TTC549 (cell line): ENCODE results near the gene GALNT14.

Experiments
- FAIRE-seq: peaks from 2 replicates; lab custom pipeline; 2012; peaks lifted over from hg19 to GRCh38; lab: Jason Lieb, UNC

The GALNT14 gene

DNA sequence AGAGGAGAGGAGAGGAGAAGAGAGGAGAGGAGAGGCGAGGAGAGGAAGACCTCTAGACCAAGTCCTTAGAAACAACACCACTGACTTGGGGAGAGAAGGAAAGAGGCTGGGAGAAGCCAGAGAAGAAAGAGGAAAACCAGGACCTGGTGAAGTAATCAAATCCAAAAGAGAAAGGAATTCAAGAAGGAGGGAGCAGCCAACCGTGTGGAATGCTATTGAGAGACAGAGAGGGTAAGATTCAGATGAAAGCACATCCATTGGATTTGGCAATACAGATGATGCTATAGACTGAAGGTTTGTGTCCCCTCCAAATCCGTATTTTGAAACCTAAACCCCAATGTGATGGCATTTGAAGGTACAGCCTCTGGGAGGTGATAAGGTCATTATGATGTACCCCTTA, 50.7 kb downstream of the GALNT14 start:
- FAIRE-seq: no peak

DNA sequence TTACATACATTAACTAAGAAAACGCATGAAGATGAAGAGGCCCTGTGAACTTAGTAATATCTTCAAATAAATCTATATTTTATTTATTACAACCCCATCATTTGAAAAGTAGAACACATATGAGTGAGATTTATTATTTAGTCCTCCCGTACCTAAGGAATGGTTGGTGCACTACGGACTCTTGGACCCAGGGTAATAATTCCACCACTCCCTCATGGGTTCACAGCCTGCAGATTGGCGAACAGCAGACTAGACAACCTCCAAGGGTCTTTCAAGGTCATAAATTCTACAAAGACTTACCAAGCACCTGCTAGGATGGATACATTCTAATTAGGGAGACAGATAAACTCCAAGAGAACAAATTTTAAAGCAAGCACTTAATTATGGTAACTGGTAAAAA, 51.6 kb downstream of the GALNT14 start:
- FAIRE-seq: no peak

DNA sequence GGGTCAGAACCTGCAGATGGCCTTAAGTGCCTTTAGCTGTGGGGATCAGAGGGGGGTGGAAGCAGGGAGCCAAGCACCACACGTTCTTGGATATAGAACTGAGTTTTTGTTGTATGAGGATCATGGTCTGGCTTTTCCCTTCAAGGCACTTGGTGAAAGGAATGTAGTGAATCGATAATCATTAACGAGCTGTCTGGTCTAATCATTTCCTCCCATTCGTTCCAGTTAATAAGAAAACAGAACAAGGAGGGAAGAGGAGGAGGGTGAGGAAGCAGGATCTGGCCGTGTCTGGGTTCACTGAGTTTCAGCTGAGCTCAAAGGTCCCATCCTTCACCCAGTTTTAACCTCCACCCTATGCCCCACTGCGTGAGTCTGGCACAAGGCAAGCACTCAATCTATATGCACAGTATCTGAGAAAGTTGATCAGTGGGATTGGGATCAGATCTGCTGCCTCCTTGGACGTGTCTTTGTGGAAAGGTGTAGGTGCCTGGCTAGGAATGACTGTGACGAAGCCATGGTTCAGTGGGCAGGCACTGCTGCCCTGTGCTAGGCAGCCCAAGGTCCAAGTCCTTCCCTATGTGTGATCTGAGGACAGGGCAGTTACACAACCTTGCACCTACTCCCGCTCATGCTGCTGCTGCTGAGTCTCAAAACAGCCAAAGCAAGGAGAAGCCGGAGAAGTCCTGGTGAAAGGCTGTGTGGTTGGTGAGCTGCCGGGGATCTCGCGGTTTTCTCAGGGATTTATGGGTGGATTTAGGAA, 54.8 kb downstream of the GALNT14 start:
- no peak for FAIRE-seq

DNA sequence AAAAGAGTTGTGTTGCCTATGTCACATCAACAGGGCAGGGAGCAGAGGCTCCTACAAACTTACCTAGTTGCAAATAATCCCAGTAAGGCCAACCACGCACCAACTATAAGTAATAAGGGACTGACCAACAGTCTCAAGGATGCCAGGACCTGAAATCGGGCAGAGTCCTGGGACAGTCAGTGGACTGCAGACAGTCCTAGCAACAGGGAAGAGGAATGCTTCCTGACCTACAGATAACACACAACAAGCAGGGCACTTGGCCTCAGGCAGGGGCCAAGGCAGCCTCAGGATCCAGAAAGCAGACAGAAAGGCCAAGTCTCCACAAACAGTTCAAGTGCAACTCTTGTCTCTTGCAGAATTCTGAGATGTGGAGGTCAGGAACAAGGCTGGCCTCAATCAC, 56.2 kb downstream of the GALNT14 start:
- no peak for FAIRE-seq

DNA sequence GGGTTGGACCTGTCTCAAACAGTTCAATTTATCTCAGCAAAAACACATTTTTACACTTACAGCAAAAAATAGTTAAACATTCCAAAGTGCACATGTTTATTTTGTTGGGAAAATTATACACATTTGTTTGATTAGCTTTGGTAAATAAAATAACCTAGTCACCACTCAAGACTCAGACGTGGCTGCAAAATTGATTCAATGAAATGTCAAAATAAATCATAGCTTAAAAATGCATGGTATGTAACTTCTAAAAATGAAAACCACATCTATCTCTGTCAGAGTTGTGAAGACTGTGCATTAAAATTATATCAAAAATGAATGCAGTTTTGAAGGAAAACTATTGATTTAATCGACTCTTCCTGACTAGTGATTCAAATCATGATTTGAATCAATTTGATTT, 56.7 kb downstream of the GALNT14 start:
- no peak for FAIRE-seq

DNA sequence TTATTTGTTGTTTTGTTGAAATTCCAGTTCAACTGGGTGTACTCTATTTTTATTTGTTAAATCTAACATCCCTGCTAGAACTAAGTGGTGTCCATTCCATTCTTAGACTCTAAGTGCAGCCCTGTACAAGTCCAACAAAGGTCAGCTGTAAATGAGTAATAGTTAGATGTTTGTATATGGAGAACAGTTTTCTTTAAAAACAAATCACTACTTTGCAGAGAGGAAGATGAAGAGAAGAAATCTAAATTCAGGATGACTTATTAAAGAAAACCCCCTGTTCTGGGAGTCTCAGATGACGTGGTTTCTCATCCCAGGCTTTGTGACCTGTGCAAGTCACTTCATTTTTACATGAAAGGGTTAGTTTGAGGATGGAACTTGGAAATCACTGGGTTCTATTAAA, 57.9 kb downstream of the GALNT14 start:
- FAIRE-seq: no peak

DNA sequence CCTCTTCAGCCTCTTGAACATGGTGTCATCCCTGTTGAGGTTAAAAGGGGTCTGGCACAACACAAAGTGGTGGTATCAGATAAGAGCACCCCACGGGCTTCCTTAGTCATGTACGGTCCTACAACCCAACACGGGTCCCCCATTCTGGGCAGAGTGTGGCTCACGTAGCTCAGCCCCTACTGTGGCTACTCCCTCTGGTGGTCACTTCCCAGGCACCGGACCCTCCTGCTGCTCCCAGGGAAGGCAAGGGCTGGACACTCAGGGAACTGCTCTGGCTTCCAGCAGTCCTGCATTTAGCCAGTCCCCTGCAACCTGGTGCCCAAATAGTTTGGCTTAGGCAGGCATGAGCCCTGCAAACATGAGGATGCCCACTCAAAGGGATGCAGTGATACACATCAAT, 58.6 kb downstream of the GALNT14 start:
- FAIRE-seq: no peak

DNA sequence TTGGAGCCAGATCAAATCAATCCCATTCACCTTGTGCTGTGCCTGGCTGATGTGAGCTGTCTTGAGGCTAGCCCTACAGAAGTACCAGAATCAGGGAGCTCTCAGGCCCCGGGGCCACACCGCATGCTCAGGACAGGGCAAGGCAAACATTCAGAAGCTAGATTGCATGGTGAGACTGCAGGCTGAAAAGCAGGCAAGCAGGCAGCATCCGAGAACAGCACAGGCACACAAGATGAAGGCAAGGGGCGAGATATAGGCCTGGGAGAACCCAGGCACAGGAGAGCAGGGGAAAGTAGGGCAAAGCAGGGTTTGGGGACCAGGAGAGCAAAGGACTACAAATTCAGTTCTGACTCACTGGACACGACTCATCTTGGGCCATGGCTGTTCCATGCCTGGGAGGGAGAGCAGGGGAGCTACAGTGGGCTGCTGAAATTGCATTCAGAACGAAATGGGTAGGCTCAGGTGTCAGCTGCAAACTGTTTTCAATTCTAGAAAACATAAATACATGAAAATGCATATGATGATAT, 59.6 kb downstream of the GALNT14 start:
- FAIRE-seq: no peak

DNA sequence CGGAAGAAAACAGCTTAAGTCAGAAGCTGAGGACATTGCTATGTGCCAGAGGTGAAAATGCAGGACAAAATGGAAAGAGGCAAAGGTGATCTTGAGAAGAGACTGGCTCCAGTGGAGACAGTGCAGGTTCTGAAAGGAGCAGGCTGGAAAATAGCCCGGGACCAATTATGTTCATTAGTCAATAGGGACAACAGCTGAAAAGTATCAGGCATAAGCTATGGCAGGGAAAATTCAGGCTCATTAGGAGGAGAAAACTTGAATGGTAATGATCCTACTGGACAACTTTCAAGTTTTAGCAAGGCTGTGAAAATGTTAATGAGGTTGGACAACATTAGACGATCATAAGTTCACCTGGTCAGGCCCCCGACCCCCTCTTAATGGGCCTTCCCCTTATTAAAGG, 60.2 kb downstream of the GALNT14 start:
- no peak for FAIRE-seq

DNA sequence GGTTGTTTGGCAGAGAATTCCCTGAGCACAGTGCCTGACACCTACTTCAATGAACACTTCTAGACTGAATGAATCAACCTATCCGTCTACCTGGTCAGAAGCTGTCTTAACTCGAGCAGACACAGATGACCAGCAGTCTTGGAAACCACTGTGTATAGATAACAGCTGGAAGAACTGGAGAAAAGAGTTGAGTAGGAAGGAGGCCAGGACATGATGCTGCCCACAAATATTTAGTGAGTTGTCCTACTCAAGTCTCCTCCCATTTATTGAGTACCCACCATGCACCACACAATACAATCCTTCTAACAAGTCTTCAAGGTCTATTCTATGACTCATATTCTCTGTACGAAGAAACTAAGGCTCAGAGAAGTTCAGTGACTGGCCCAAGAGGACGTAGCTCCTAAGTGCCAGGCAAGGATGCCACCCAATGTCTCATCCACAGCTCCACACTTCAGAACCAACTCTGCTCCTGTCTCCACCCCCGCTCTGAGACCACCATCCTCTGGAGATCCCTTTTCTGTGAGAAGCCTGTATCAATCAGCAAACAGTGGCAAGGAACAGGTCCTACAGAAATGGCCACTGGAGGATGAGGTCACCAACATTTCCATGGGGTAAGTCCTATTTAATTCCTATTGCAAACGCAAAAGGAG, 62.2 kb downstream of the GALNT14 start:
- no peak for FAIRE-seq

DNA sequence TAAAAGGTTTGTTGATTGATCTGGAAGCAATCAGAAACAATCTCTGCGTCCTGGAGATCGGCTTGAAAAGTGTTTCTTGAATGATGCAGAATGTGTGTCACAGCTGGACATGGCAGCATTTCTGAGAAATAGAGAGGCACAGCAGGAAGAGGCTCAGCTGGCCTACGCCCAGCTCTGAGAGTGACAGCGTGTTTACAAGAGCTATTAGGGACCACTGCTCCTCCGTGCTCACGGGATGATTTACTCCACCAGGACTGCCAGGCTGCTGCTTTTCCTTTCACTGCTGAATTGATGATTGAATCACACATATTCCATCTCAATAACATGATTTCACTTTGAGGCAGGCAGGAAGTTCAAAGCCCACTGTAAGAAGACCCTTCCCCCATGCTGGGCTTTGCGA, 62.8 kb downstream of the GALNT14 start:
- FAIRE-seq: no peak

DNA sequence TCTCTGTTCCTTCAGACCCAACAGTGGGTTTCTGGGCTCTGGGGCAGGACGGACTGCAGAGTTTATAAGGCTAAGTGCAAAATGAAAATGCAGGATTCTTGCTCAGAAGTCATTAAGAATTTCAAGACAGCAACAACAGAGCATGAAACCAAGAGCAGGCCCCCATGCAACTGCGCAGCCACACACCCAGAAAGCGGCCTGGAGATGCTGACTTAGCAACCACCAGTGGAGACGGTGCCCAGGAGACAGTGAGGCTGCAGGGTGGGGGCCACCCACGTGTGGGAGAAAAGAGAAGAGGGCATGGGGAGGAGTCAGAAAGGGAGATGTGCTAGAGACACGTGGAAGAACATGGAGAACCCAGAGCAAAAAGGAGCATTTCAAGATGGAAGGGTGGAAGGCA, 66.5 kb downstream of the GALNT14 start:
- FAIRE-seq: no peak

DNA sequence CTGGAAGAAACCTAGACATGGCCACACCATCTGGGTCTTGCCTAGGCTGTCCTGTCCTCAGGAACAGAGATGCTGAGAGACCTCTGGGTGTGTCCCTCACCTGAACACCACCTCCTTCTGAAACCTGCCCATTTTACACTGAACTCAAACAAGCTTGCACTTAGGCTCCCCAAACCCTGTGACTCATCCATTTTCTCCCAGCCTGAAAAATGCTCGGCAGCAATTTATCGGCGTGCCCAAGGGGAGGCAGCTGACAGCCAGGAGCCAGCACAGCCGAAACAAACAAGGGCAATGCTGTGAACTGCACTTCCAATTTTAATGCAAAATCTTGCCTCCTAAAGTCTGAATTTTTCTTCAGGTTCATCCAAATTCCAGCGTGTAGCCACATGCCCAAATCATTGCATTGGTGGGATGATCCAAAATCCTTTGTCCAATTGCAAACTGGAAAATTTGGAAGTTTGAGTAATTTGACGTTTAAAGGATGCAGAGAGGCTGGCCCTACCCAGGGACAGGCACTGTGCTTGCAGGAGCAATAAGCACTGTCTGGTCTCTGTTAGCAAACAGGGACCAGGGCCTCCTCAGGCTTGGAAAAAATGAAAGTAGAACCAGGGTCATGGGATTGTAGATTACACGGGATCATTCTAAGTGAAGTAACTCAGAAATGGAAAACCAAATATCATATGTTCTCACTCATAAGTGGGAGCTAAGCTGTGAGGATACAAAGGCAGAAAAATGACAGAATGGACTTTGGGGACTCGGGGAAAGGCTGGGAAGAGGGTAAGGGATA, 67.7 kb downstream of the GALNT14 start:
- no peak for FAIRE-seq

DNA sequence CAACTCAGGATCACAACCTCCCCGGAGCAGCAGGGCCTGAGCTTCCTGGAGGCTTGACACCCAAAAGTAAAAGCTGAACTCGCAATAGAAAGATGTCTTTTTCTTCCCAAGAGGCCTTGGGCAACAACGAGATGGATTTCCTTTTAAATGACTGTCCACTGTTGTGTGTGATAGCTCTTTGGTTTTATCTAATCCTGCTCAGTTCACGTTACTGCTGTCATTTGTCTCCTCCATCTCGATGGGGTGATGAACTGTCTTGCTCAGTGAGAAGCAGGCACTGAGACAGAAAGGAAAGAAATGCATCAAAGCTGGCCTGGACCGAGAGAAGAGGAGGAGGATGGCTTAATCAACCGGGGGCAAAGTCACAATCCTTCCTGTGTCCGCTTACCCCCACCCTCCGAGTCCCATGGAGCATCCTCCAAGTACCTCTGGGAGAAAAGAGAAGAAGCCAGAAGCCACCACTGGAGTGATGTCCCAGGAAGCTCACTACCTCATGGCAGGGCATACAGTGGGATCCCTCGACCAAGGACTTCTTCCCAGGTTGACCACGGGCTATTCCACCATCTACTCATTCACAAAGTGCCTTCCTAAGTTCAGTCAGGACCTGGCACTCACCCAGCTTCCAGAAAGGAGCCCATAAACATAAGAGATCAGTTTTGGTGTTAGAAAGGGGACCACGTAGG, 68.5 kb downstream of the GALNT14 start:
- FAIRE-seq: no peak

DNA sequence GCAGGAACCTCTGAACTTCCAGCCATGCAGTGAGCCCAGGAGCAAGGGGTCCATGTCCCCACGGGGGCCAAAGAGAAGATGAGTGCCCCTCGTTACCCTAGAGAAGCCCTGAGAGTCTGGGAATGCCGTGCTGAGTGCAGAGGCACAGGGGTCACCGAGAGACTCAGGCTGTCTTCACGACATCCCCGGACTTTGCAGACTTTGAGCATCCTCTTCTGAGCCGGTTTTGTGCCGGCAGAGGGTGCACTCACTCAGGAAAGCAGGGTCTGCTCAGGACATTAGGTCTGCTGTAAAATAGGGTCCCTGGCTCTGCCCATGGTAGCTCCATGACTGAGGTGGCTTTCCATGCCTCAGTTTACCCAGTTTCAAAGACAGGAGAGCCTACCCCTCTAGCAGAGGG, 71.0 kb downstream of the GALNT14 start:
- no peak for FAIRE-seq

DNA sequence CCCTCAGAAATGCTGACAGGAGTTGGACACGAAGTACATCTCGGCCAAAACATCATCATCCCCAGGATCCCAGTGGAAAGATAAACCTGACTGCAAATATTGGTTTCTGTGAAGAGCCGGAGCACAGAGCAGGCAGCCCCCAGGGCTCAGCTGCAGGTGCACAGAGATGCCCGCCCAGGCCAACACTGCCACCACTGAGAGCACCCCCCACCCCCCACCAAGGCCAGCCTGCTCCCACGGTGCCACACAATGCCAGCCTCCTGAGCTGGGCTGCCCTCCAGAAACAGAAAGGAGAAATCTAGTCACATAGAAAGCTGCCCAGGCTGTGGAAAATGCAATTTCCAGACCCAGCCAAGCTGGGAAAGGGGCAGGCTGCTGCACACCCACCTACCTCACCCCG, 71.7 kb downstream of the GALNT14 start:
- no peak for FAIRE-seq

DNA sequence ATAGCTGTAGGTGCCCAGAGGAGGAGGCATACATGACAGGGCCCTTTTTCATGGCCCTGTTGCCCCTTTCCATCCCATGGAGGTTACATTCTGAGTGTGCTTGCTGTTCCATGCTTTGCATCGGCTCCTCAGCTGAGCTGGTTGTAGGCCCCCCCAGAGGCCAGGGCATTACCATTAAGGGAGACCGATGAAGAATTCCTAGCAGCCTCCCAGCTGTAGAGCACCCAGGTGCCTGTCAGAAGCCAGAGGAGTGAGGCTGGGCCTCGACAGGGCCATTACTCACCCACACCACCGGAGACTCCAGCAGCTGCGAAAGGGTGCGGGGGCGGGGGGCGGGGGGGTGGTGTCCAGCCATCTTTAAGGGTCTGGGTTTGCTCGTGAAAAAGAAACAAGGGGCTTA, 72.2 kb downstream of the GALNT14 start:
- no peak for FAIRE-seq

DNA sequence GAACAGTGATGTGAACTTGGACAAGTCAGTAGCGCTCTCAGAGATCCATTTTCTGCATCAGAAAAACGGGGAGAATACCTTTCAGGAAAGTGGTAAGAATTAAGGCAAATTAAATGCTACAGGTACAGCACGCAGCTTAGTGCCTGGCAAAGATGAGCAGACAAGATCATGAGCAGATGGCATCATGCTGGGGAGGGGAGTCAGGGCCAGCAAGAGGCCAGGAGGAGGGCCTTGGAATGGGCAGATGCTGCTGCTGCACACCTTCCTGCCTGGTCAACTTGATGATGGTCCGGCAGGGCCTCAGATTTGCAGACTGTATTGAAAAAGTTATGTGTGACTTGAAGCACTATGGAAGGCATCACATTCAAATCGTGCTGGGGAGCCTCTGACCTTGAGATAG, 72.9 kb downstream of the GALNT14 start:
- no peak for FAIRE-seq

DNA sequence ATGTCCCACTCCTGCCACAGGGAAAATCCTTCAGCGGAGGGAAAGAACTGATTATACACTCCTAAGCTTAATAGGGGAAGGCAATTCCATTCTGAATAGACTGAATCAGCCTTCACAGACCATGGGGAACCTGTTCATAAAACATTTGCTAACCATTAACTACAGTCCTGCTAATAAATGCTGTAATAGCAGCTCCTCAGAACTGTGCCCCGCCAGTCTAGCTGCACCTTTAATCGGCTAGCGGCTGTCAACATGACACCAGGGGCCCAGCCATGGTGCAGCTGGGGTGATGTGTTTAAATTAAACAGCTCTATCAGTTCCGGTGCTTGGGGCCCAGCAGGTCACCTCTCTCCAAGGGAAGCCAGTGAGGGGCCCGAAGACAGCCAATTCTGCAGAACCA, 77.8 kb downstream of the GALNT14 start:
- FAIRE-seq: no peak

DNA sequence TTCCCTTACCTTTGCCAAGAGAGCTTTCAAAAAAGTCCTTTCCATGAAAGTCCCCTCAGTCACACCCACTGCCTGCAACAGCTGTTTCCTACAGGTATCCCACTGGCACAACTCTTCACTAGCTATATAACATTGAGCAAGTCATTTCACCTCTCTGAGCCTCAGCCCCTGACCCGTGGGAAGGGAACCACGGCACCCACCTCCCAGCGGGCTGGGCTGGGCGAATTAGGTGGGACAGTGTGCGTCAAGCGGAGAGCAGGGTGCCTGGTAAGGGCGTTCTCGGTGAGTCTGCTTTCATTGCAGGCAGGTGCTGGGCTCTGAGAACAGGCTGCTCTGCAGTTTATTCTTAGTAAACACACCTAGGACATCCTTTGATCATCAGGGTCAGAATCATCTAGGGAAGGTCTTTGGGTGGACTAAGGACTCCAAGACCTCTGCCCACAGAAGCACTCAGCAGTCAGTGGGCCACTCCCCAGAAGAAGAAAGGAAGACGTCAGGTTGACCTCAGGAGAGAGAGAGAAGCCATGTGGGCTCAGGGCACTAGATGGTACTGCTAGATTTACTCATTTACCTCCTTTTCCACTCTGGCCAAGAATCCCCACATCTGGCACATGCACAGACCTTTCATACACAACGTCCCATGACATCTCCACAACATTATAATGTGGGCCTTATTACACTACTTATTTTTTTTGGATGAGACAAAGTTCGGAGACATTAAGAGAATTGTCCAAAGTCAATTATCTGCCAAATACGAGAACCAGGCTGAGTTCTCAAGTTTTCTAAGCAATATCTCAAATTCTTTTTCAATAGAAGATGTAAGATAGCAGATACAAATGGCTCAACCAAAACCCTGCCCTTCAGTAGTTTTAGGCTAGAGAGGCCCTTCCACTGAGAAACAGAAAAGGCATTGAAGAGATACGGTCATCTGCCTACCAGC, 79.9 kb downstream of the GALNT14 start:
- no peak for FAIRE-seq

DNA sequence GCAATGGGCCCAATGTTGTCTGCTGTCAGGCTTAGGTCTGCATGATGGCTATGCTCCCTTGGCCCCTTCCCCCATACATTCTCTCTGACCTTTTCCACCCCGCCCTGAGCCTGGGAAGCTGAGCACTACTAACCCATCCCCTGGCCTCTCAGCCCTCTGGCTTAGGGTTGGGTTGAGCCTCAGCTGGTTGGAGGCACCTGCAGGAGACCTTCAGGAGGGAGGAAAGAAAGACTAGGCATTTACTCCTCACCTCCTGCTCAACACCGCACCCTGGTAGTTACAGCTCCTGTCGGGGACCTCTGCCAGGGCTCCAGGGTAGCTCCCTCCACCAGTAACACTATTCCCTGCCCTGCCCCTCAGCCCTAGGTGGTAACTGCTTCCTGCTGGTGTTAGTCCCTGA, 80.5 kb downstream of the GALNT14 start:
- no peak for FAIRE-seq

DNA sequence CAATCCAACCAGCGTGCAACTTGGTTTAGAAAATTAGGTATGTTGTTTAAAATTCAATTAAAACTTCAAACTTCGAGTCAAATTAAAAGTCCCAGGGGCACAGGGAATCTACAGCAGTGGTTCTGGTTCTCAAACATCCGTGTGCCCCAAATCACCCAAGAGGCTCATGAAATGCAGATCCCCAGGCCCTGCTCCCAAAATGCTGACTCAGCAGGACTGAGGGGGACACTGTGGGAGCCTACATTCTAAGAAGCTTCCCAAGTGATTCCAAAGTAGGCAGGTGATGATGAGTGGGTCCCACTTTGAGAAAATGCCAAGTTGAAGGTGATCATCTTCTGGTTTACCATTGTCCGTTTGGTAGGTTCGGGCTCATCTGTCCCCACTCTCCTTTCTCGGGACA, 82.3 kb downstream of the GALNT14 start:
- FAIRE-seq: no peak
